ENCODE data around the gene AQP9.

Gene AQP9

DNA sequence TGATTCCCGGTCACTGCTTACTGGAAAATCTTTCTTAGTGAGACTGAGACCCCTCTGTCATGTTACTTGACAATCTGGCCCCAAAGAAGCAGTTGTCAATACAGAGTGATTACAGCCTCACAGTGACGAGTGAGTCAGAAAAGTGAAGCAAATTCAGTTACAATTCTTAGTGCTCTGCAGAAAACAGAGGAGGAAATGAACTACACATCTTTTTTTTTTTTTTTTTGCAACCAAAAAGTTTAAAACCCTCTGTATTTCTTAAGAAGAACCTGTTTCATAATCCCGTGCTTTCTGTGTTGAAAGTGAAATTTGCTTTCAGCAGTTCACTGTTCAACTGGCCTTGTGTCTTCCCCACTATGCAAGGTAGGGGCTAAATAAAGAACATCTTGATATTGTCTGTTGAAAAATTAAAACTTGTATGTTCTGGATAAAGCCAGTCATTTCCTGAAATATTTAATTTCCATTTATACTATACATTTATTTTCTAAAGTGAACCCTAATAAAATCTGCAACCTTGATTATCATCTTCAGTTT lies 1.9 kb downstream of the AQP9 start:
- DNase-seq (ENCODE audit: low read depth in 2 of 2), result no peak

DNA sequence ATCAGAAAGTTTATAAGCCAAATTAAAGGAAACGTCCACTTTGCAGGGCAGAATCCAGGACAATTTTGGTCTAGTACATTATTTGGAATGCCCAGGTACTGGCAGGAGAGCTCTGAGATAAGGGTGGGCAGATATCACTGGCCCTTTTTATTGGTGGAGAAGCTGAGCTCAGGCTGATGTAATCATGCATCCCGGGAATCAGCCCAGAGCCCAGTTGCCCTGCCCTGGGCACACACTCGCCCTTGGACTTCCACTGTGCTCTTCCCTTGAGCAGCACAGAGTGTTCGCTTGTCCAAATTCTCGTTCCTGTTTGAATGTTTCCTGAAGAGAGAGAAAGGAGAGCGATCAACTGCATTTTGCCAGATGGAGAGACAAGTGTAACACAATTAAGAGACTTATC lies 3.7 kb downstream of the AQP9 start:
- no peak for DNase-seq (ENCODE audit: low read depth in 2 of 2)

DNA sequence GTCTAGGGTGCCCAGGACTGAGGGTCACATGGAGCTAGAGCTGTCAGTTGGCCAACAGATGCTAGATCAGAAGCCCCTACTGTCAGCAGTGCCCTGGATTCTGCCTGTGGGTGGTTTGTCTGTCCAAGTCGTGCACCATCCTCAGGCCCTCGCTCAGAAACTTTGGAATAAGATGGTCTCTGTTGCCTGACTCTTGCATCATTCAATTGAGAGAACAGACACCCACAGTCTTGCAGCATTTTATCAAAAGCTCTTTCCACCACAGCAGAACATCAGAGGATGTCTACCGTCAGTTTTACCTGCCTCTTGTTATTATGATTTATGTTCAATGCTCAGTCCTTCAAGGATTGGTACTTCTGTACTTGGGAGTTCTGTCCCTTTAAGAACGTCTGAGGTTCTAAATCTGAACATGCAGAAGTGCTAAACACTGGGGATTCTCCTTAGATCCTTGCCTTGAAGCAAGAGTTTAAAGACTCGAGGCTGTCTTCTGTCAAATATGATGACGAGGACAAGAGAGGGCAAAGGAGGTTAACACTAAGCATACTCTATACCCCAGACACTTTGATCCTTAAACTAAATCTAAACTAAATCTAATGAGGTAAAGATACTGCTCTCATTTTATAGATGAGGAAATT lies 4.8 kb downstream of the AQP9 start:
- no peak for DNase-seq (ENCODE audit: low read depth in 2 of 2)

DNA sequence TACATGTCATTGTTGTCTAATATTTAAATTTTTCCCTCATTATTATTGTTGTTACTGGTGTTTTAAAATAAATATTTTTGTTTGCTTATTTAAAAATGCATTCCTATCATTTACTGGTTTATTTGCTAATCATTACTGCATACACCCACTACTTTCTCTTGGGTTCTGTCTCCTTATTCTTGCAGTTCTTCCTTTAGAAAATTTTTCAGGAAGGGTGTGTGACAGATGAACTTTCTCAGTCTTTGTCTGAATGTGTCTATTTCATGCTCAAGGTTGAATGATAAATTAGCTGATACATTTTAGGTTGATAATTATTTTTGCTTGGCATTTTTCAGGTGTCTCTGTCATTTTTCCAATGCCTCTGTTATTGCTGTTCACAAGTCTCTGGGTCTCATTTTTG lies 7.4 kb downstream of the AQP9 start:
- DNase-seq (ENCODE audit: low read depth in 2 of 2), result no peak

DNA sequence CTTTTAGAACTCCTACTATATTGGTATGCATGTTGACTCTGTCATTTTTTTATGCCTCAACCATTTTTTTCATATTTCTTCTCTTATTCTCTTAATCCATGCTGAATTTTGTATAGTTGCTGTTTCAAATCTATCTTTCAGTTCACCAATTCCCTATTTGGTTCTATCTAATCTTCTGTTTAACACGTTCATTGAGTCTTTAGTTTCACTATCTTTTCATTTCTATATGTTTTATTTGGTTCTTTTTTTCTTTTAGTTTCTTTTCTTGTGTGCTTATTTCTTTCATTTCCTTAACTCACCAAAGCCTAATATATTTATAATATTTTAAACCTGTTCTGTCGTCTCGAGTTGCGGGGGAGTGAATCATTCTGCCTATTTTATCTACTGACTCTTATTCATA lies 8.0 kb downstream of the AQP9 start:
- DNase-seq (ENCODE audit: low read depth in 2 of 2), result no peak

DNA sequence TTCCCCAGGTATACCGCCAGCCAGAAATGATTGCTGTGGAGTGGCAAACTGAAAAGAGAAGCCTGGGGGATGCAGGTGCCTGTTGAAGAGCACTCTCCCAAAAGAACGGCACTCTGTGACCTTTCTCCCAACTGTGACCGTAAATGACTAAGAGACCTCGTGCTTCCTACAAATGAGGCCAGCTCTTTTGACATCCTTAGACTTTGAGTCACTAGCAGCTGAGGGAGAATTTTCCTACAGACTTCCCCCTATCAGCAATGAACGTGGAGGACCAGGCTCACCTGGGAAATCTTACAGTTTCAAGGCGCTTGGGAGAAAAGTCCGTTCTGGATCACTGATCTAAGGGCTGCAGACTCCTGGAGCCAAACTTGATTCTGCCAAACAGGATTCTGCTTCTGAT lies 8.6 kb downstream of the AQP9 start:
- no peak for DNase-seq (ENCODE audit: low read depth in 2 of 2)

DNA sequence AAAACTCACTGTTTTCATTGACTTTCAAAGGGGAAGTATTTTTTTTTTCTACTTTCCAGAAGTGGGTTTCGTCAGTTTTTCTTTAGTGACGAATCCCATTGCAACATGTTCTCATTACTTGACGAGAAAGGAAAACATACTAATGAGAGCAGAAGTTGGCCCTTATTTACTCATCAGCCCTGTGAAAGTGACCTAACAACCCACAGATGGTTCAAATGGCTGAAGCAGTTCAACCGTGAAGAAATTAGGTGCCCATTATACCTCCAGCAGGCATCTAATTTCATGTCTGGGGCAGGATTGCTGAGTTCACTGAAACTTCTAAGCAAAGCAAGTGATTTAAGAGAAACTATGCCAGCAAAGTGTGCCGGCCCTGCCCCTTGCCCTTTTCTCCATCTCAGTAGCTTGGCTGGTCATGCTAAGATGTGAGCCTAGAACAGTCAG lies 9.0 kb downstream of the AQP9 start:
- no peak for DNase-seq (ENCODE audit: low read depth in 2 of 2)

DNA sequence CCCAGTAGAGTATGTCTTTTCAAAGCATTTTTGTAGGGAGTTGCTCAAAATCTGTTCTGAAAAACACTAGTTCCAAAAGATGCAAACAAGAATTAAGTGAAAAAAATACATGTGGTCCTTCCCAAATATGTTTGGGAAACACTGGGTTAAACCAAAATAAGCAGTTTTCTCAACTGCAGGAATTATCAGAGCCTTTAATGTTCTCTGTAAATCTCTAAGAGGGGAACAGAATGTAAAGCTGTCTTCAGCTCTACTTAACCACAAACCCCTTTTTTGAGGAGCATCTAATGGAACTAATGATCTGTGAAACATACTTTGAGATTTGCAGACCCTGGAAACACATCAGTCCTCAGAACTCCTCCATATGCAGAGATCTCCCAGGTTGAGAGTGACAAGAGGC lies 9.9 kb downstream of the AQP9 start:
- no peak for DNase-seq (ENCODE audit: low read depth in 2 of 2)

DNA sequence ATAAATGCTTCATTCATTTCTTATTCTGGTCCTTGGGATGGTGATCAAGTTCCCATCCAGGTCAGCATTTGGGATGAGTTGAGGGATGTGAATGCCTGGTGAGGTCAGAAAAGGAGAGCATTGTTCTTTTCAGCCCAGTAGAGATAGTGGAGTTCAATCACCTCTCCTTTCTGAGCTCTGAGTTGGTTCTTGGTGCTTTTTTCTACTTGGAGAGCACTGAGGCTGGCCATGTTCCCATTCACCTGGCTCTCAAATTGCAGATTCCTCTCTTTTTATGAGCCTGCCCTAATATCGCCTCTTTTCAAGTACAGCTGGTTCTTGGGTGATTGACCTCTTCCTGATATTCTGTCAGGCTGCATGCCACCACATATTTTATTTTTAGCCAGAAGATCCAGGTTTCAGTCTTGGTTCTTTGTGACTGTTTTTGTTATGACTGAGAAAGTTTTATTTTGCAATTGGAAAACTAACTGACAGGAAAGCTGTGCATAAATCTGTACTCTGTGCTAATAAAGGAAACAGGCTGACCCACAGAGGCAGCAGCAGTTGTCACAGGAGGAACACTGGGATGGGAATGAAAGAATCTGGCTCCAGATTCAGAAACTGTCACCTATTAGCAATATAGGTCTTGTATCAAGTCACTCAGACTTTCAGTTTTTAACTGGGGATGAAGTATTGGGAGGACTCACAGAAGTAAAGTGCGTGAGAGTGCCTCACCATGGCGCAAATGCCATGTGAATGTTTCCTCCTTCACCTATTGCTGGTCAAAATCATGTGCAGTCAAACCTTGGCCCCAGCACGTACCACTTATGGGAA lies 10.7 kb downstream of the AQP9 start:
- DNase-seq (ENCODE audit: low read depth in 2 of 2), result no peak

DNA sequence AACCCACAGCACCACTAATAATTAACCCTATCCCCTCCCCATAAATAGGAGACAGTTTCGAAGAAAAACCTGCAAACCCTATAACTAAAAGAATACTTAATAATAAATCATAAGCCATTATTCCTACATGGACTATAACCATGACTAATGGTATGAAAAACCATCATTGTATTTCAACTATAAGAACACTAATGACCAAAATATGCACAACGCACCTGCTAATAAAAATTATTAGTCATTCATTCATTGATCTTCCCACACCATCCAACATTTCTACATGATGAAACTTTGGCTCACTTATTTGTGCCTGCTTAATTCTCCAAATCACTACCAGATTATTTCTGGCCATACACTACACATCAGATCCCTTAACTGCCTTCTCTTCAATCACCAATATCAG lies 16.6 kb downstream of the AQP9 start:
- no peak for DNase-seq (ENCODE audit: low read depth in 2 of 2)

DNA sequence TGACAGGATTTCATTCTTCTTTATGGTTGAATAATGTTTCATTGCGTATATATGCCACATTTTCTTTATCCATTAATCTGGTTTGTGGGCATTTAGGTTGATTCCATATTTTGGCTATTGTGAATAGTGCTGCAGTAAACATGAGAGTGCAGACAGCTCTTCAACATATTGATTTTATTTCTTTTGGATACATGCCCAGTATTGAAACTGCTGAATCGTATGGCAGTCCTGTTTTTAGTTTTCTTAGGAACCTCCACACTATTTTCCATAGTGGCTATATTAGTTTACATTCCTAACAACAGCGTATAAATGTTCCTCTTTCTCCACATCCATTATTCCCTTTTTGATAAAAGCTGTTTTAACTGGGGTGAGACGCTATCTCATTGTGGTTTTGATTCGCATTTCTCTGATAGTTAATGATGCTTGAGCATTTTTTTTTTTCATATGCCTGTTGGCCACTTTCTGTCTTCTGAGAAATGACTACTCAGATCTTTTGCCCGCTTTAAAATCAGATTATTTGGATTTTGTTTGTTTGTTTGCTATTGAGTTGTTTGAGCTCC lies 21.7 kb downstream of the AQP9 start:
- no peak for DNase-seq (ENCODE audit: low read depth in 2 of 2)

DNA sequence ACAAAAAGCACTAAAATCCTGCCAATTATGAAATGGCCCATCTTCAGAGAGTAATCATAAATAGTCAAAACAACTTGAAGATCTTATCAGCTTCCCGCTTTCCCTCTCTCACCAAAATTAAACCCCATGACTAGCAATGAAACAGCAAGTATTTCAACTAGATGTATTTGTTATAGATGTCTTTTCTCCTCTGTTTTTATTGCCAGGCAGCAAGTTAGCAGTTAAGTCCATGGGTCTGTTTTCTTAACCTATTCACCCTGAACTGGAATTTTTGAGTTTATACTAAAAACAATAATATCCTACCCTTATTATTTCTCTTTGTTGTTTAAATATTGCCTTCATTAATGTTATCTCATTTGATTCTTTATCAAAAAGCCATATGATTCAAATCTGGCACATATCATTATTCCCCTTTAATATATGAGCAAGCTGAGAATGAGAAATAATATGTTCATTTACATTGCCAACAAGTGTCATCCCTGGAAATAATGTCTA lies 23.3 kb downstream of the AQP9 start:
- DNase-seq (ENCODE audit: low read depth in 2 of 2), result no peak

DNA sequence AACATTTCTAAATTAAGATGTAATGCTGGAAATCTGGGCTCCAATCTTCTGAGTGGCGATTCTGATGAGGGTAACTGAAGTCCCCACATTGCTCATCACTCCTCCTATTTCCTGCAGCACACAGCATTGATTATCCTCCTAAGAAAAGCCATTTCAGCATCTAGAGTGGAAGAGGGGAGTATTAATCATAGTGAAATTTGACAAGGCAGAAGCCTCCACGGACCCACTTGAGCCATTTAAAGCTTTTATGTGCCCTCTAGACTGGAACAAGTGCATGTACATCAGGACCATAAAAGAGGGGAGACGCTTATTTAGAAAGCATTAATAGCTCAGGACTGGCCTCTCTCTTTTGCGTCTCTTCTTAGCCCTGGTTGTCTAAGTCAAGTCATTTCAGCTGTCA lies 25.8 kb downstream of the AQP9 start:
- no peak for DNase-seq (ENCODE audit: low read depth in 2 of 2)

DNA sequence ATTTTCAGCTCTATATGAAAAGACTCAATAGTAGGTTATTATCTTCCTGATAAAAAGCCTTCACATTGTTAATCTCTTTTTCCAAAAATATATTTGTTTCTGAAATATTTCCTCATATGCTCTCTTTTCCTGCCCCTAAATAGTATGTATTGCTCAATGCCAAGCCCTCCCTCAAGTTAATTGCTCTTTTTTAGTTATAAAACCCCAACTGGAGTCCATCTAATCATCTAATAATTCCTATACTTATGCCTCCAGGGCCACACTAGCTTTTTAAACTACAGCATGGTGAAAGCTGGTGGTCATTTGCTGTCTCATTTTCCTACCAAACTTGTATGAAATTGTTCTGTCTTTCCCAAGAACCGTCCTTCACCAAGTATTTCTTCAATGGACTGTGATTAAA lies 26.7 kb downstream of the AQP9 start:
- no peak for DNase-seq (ENCODE audit: low read depth in 2 of 2)

DNA sequence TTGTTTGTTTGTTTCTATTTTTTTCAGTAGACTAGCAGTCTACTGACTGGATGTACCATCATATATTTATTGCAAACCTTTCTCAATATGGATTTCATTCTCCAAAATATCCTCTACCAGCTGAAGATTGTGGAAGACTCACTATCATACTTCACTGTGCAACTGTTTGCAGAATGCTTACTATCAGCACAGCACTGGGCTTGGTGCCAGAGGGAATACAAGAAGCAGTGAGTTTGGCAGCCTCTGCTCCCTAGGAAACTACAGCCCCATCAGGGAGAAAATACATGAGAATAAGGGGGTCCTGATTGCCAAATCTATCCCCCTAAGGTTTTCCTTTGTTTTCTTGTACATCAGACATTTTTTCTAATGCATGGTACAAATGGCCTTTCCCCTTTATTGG lies 27.5 kb downstream of the AQP9 start:
- DNase-seq (ENCODE audit: low read depth in 2 of 2), result no peak

DNA sequence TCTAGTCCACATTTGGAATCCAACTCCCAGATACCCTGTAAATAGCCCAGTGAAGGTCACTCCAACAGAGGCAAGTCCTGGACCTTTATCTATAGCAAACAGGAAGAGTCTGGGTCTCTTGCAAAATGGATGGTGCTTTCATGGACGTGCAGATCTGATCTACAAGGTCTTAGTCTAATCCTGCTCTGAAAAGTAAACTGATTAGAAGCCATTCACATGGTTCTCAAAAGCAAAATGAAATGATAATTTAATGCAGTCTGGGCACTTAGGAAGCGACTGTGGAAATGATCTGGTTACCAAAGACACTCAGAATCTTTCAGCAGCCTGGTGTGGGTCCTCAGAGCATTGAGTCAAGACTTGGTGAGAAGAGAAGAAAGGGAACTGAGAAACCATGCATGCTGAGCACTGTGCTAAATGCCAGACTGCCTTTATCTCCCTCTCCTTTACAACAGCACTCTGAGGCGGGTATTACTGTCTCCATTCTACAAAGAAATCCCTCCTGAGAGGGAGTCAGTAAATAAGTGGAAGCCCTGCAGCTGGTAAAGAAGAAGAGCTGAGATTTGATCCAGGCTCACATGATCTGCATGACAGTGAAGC lies 29.0 kb downstream of the AQP9 start:
- no peak for DNase-seq (ENCODE audit: low read depth in 2 of 2)

DNA sequence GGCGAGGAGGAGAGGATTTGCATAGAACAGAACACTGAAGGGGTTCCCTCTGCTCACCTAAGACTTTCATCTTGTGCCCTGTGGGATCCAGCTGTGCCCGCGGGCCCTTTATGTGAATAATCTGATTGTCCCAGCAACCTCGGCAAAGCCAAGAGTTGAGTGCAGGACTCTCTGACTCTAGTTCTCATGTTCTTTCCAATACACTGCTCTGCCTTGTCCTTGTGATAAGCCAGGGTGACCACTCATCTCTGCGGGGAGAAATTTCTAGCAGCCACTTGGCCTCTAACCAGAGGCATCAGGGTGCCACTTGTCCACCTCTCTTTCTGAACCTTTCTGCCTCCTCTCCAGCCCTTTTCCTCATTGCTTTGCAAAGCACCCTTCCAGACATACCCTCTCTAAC lies 31.8 kb downstream of the AQP9 start:
- DNase-seq (ENCODE audit: low read depth in 2 of 2), result no peak

DNA sequence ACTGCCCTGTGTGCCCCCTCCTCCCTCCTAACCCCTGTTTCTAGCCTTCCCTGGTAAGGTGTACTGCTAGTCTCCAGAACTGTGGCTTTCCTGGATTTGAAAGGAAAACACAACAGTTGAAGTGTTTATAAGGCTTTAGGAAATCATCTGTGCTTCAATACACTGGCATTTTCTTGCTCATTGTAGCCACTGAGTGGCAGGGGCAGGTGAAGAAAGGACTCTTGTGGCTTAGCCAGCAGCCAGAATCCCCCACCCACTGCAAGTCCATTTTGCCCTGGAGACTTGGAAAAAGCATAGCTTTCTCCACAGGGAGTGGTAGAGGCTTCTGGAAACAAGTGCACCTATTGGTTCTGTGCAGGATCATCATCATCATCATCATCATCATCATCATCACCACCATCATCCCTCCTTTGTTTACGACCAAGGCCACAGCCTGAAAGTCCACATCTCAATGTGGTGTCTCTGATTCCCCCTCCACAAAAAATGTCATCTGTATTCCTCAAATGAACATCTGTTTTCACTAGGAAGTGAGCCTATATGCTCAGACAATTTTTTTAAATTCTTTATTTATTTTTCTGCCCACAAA lies 33.4 kb downstream of the AQP9 start:
- DNase-seq (ENCODE audit: low read depth in 2 of 2), result no peak

DNA sequence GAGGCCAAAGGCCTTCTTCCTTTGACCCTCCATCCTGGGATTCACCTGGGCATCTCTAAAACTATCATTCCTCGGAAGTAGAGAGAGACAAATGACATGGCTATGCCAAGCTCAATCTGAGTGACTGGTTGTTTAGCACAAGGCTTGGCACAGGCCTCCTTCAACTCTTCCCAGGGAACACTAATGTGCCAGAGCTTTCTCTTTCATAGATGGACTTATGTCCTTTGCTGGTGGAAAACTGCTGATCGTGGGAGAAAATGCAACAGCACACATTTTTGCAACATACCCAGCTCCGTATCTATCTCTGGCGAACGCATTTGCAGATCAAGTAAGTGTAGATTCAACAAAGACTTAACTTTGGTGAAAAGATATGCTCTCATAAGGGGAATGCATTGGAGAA lies 36.5 kb downstream of the AQP9 start:
- DNase-seq (ENCODE audit: low read depth in 2 of 2), result no peak

DNA sequence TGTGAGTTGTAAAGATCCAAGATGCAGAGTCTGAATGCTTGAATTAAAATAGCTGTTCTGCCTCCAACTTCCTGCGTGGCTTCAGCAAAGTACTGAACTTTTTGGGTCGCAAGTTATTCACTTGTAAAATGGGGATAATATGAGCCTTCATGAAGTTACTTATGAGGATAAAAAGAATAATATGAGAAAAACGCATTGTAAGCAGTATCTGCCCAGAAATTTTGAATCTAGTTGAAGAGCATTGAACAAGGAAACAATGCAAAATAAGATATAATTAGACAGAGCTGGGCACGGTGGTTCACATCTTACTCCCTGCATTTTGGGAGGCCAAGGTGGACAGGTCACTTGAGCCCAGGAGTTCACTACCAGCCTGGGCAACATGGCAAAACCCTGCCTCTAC lies 37.8 kb downstream of the AQP9 start:
- DNase-seq (ENCODE audit: low read depth in 2 of 2), result no peak

DNA sequence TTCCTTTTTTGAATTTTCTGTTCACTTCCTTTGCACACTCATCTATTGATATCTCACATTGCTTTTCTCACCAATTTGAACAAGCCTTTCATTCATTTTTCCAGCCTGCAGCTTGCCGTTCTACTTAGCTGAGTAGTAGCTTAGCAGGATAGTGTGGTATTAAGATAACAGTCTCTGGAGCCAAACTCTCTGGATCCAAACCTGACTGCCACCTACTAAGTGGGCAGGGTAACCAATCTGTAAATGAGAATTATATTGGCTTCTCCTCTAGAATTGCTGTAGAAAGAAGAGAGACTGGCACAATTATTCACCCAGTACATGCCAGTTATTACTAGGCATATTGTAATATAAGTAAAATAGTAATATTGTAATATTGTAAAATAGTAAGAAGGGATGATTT lies 40.5 kb downstream of the AQP9 start:
- no peak for DNase-seq (ENCODE audit: low read depth in 2 of 2)

DNA sequence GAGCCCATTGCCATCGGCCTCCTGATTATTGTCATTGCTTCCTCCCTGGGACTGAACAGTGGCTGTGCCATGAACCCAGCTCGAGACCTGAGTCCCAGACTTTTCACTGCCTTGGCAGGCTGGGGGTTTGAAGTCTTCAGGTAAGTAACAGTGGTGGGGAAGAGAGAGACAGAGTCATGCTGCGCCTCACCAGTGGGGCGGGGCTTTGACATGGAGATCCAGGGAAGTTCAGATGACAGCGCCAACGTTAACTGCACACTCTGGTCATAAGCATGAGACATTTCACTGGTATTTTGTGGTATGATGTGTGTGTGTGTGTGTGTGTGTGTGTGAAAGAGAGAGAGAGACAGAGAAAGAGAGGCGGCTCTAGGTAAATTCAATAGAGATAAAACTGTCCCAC lies 41.0 kb downstream of the AQP9 start:
- DNase-seq (ENCODE audit: low read depth in 2 of 2), result no peak

Measured in activated CD4-positive, alpha-beta T cell treated with anti-CD3 and anti-CD28 coated beads for 24 hours (primary cell).